GM12878 (cell line): ENCODE data around the gene SETD7.

Experiments used
- POLR2A ChIP-seq: IDR thresholded peaks from 2 replicates; pipeline ENCODE4 v1.6.1; 2011; ENCODE audit warnings: low read depth, mild to moderate bottlenecking, low read length
- ZSCAN29 ChIP-seq: fragments of 450-650 bp; IDR thresholded peaks from 2 replicates; pipeline ENCODE4 v1.6.1; 2017; ENCODE audit warnings: mild to moderate bottlenecking, moderate library complexity
- TF ChIP-seq, protein P1 (sequence below): IDR thresholded peaks from 2 replicates; pipeline ENCODE4 v1.6.1; 2011; ENCODE audit warnings: borderline replicate concordance, low read depth, mild to moderate bottlenecking, moderate library complexity, low read length; ENCODE audit not compliant: insufficient read depth, poor library complexity, severe bottlenecking
- TF ChIP-seq, protein P2 (sequence below): fragments of 450-650 bp; IDR thresholded peaks from 2 replicates; pipeline ENCODE4 v1.6.1; 2016; ENCODE audit warnings: mild to moderate bottlenecking

DNA sequence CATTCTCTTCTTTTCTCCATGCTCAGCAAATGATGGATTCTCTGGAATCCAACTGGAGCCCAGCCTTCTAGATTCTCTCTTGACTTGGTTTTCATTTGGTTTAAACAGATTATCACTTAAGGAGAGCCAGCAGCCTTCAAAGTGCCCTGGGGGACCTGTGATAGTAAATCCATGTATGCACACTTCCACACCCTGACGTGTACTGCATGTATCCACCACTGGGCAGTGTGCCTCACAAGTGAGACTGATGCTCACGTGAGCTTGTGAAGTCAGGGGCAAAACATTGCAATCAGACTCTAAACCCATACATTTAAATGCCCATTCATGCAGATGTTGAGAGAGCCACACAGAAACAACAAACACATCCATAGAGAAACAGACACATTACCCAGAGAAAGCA lies 28.0 kb upstream of the SETD7 start:
- TF ChIP-seq, protein P1, sequence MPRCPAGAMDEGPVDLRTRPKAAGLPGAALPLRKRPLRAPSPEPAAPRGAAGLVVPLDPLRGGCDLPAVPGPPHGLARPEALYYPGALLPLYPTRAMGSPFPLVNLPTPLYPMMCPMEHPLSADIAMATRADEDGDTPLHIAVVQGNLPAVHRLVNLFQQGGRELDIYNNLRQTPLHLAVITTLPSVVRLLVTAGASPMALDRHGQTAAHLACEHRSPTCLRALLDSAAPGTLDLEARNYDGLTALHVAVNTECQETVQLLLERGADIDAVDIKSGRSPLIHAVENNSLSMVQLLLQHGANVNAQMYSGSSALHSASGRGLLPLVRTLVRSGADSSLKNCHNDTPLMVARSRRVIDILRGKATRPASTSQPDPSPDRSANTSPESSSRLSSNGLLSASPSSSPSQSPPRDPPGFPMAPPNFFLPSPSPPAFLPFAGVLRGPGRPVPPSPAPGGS = no peak
- TF ChIP-seq, protein P2, sequence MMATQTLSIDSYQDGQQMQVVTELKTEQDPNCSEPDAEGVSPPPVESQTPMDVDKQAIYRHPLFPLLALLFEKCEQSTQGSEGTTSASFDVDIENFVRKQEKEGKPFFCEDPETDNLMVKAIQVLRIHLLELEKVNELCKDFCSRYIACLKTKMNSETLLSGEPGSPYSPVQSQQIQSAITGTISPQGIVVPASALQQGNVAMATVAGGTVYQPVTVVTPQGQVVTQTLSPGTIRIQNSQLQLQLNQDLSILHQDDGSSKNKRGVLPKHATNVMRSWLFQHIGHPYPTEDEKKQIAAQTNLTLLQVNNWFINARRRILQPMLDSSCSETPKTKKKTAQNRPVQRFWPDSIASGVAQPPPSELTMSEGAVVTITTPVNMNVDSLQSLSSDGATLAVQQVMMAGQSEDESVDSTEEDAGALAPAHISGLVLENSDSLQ = no peak
- no peak for TF ChIP-seq ZSCAN29
- no peak for TF ChIP-seq POLR2A
